RWPE1 (cell line): ENCODE measurements around the gene MEMO1.

Experiments used
- CTCF ChIA-PET: fragments of 350-600 bp; sonication (Branson Sonifier 250); formaldehyde crosslinking; extraction: SDS; loops from one replicate; lab custom pipeline; 2021; lab: Yijun Ruan, JAX
- POLR2A ChIA-PET: fragments of 400-600 bp; formaldehyde crosslinking; extraction: SDS; loops from one replicate; lab custom pipeline; 2020; ENCODE audit warnings: antibody characterized with exemption; ENCODE audit not compliant: low non-redundant PET; lab: Yijun Ruan, JAX
- DNase-seq: peaks from one replicate; pipeline ENCODE4 v3.0.0; 2012; ENCODE audit warnings: low spot score
- H3K27ac ChIP-seq: fragments of 450-650 bp; 2 replicates; pipeline ENCODE4 v1.5.1; 2017
- CTCF ChIP-seq: fragments of 450-650 bp; conservative IDR thresholded peaks from 2 replicates; pipeline ENCODE4 v1.5.1; 2017; ENCODE audit warnings: low read depth, mild to moderate bottlenecking

Gene MEMO1

GRCh38 chr2:32008805-32009515, 1.8 kb downstream of the MEMO1 start:
- H3K27ac ChIP-seq, result peak overlapping the region; percentile 98
- ChIA-PET CTCF (no interaction called here), POLR2A (interaction anchor here (0.6 kb wide), 1 partner anchor 40 kb away, joined by 4 read pairs; no protein-coding TSS in a partner anchor)
- no peak for DNase-seq
- no peak for TF ChIP-seq CTCF

GRCh38 chr2:32007121-32007391, 3.8 kb downstream of the MEMO1 start:
- CTCF ChIA-PET, result no interaction called here
- DNase-seq, result no peak
- POLR2A ChIA-PET, result no interaction called here
- TF ChIP-seq CTCF, result no peak
- no peak overlapping the region for H3K27ac ChIP-seq

- ChIA-PET CTCF (no interaction called here), POLR2A (no interaction called here)
- no peak for TF ChIP-seq CTCF
- no peak overlapping the region for H3K27ac ChIP-seq
- DNase-seq, result no peak
Measured at GRCh38 chr2:32005371-32005976, 5.3 kb downstream of the MEMO1 start.

GRCh38 chr2:32003791-32004190, 7.0 kb downstream of the MEMO1 start:
- peak overlapping the region; percentile 50; the same call in 1 of the 2 replicates for H3K27ac ChIP-seq
- no peak for DNase-seq
- CTCF ChIA-PET, result no interaction called here
- POLR2A ChIA-PET, result no interaction called here
- no peak for TF ChIP-seq CTCF

- ChIA-PET CTCF (no interaction called here), POLR2A (no interaction called here)
- TF ChIP-seq CTCF, result no peak
- no peak overlapping the region for H3K27ac ChIP-seq
- DNase-seq, result no peak
Measured at GRCh38 chr2:32002406-32002805, 8.4 kb downstream of the MEMO1 start.

- ChIA-PET POLR2A (no interaction called here), CTCF (interaction anchor here (0.8 kb wide), 1 partner anchor 9 kb away, joined by 3 read pairs; no protein-coding TSS in a partner anchor)
- TF ChIP-seq CTCF, result no peak
- DNase-seq, result no peak
- no peak overlapping the region for H3K27ac ChIP-seq
Measured at GRCh38 chr2:31999438-31999837, 11.4 kb downstream of the MEMO1 start.
